DND-41 (cell line): ENCODE results near the gene STRN3.

Source experiments
- ATAC-seq: fragments of 200-7000 bp; cut with Tn5 transposase; 3 replicates; pipeline ENCODE4 v1.9.1; 2021; ENCODE audit warnings: low read depth; ENCODE audit not compliant: insufficient read depth
- DNase-seq: peaks from one replicate; pipeline ENCODE4 v3.0.0-alpha.2; 2020
- H2AFZ ChIP-seq: 2 replicates; pipeline ENCODE4 v1.6.0; 2012; ENCODE audit warnings: low read depth, low read length
- H3K27ac ChIP-seq: 2 replicates; pipeline ENCODE4 v1.5.1; 2012; ENCODE audit warnings: low read length, inconsistent platforms
- H3K27me3 ChIP-seq: fragments of 200-600 bp; sonication (generic); 2 replicates; pipeline ENCODE4 v1.6.0; 2012; ENCODE audit warnings: low read length, mild to moderate bottlenecking, inconsistent platforms; ENCODE audit not compliant: insufficient read depth, poor library complexity
- H3K36me3 ChIP-seq: 2 replicates; pipeline ENCODE4 v1.5.1; 2012; ENCODE audit warnings: low read length, inconsistent platforms; ENCODE audit not compliant: insufficient read depth
- H3K4me1 ChIP-seq: 2 replicates; pipeline ENCODE4 v1.5.1; 2012; ENCODE audit warnings: mild to moderate bottlenecking, low read length; ENCODE audit not compliant: insufficient read depth
- H3K4me2 ChIP-seq: 2 replicates; pipeline ENCODE4 v1.6.0; 2012; ENCODE audit warnings: mild to moderate bottlenecking, moderate library complexity, low read length, inconsistent platforms; ENCODE audit not compliant: insufficient read depth
- H3K4me3 ChIP-seq, 2 experiments: fragments of 200-600 bp in 1 of 2; shearing (Covaris generic) in 1 of 2; 2 replicates each; pipeline ENCODE4 v1.5.1; 2012 to 2016; ENCODE audit warnings: inconsistent platforms in 2 of 2, low read length in 2 of 2, mild to moderate bottlenecking in 2 of 2, low read depth in 1 of 2, moderate library complexity in 1 of 2
- H3K79me2 ChIP-seq: 2 replicates; pipeline ENCODE4 v1.6.0; 2012; ENCODE audit warnings: low read length, inconsistent platforms; ENCODE audit not compliant: insufficient read depth
- H3K9ac ChIP-seq: 2 replicates; pipeline ENCODE4 v1.6.0; 2012; ENCODE audit warnings: low read depth, mild to moderate bottlenecking, inconsistent platforms, low read length, moderate library complexity
- H3K9me3 ChIP-seq: 2 replicates; pipeline ENCODE4 v1.5.1; 2012; ENCODE audit warnings: low read length, moderate library complexity, mild to moderate bottlenecking, inconsistent platforms; ENCODE audit not compliant: insufficient read depth, severe bottlenecking
- H4K20me1 ChIP-seq: 2 replicates; pipeline ENCODE4 v1.6.0; 2012; ENCODE audit warnings: low read length; ENCODE audit not compliant: insufficient read depth
- CTCF ChIP-seq: IDR thresholded peaks from 2 replicates; pipeline ENCODE4 v1.5.1; 2012; ENCODE audit warnings: borderline replicate concordance, low read length, moderate library complexity, mild to moderate bottlenecking; ENCODE audit not compliant: poor library complexity, severe bottlenecking; ENCODE audit errors: extremely low read depth
- EZH2 ChIP-seq: IDR thresholded peaks from 3 replicates; pipeline ENCODE4 v1.6.1; 2012; ENCODE audit warnings: borderline replicate concordance, low read depth, mild to moderate bottlenecking, moderate library complexity, low read length, inconsistent platforms; ENCODE audit not compliant: severe bottlenecking

STRN3 gene

GRCh38 chr14:31029016-31029970 is 3.1 kb upstream of the STRN3 start:
- Histone ChIP-seq H3K9ac (no peak overlapping the region), H3K4me1 (peaks cover 16% of the 10 kb centered on the region), H4K20me1 (peaks cover 9% of the 10 kb centered on the region; the same call in 1 of the 2 replicates), H3K79me2 (peaks cover 24% of the 10 kb centered on the region), H3K4me3 (no peak overlapping the region), H3K27me3 (no peaks in the 10 kb centered on the region), H3K27ac (no peak overlapping the region), H3K4me2 (no peak overlapping the region), H3K9me3 (no peaks in the 10 kb centered on the region), H2AFZ (no peak overlapping the region), H3K36me3 (no peaks in the 10 kb centered on the region; the same call in 1 of the 2 replicates)
- ATAC-seq (no peak), DNase-seq (no peak)
- TF ChIP-seq EZH2 (no peak), CTCF (no peak)

GRCh38 chr14:31027847-31028246 is 1.7 kb upstream of the STRN3 start:
- no peaks in the 10 kb centered on the region for H3K27me3 ChIP-seq
- DNase-seq: no peak
- peaks cover 39% of the 10 kb centered on the region for H3K79me2 ChIP-seq
- H4K20me1 ChIP-seq: peaks cover 17% of the 10 kb centered on the region; the same call in 1 of the 2 replicates
- H3K27ac ChIP-seq: no peak overlapping the region
- H3K4me1 ChIP-seq: peaks cover 31% of the 10 kb centered on the region
- H3K4me3 ChIP-seq: no peak overlapping the region
- no peak overlapping the region for H3K9ac ChIP-seq
- no peak for TF ChIP-seq EZH2
- TF ChIP-seq CTCF: no peak
- peaks cover 4% of the 10 kb centered on the region for H3K36me3 ChIP-seq
- H2AFZ ChIP-seq: no peak overlapping the region
- no peaks in the 10 kb centered on the region for H3K9me3 ChIP-seq
- 0 out of 2 replicates have a peak overlapping the region, but pooled peaks have one; percentile 94 for H3K4me2 ChIP-seq
- ATAC-seq: no peak

GRCh38 chr14:31026450-31027235 is 464 bp upstream of the STRN3 start:
- Histone ChIP-seq H3K4me3 (peak overlapping the region; percentile 85 to 91; a peak in 3 of 4 replicates), H3K79me2 (peaks cover 50% of the 10 kb centered on the region), H3K36me3 (peaks cover 12% of the 10 kb centered on the region), H3K4me2 (peak overlapping the region; percentile 94), H3K27me3 (no peaks in the 10 kb centered on the region), H3K27ac (peak overlapping the region; percentile 85), H3K9ac (peak overlapping the region; percentile 100), H3K4me1 (peaks cover 36% of the 10 kb centered on the region), H3K9me3 (no peaks in the 10 kb centered on the region), H2AFZ (peak overlapping the region; percentile 83), H4K20me1 (peaks cover 21% of the 10 kb centered on the region; the same call in 1 of the 2 replicates)
- peak; percentile 93 for DNase-seq
- ATAC-seq: peak; percentile 88
- TF ChIP-seq EZH2 (no peak), CTCF (no peak)
